ENCODE data around the gene PTGES.

PTGES gene

GRCh38 chr9:129783516-129784361 lies 30.9 kb upstream of the PTGES start:
- DNase-seq (ENCODE audit: low read depth, low spot score): peak; percentile 70
- no peak overlapping the region for H3K9ac ChIP-seq (ENCODE audit: insufficient read length, low read depth)
- H3K4me1 ChIP-seq (ENCODE audit: insufficient read depth, insufficient read length): no peaks in the 10 kb centered on the region
- TF ChIP-seq YY1 (IDR thresholded peaks at IDR 0.05; ENCODE audit: insufficient read depth, insufficient read length): no peak
- H3K36me3 ChIP-seq (ENCODE audit: insufficient read depth, insufficient read length, low read length): no peaks in the 10 kb centered on the region
- H3K27me3 ChIP-seq (ENCODE audit: insufficient read depth, insufficient read length): no peaks in the 10 kb centered on the region
- no peaks in the 10 kb centered on the region for H3K9me3 ChIP-seq (ENCODE audit: insufficient read depth, low read length)
- H3K4me3 ChIP-seq (ENCODE audit: insufficient read length, low read depth): no peak overlapping the region

DNA sequence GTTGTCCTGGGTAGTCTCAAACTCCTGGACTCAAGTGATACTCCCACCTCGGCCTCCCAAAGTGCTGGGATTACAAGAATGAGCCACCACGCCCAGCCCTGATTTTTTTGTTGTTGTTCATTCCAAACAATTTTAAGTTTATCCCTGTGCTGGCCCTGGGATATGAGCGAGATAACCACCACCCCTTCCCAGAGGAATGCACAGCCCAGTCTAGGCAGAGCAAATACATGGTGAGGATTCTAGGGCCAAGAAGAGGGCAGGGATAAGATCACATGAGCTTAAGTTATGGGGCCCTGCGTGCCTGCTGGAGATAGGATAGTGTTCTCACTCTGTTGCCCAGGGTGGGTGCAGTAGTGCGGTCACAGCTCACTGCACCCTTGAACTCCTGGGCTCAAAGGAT lies 29.1 kb upstream of the PTGES start:
- Histone ChIP-seq H3K9ac (ENCODE audit: insufficient read length, low read depth) (no peak overlapping the region), H3K9me3 (ENCODE audit: insufficient read depth, low read length) (no peaks in the 10 kb centered on the region), H3K4me3 (ENCODE audit: insufficient read length, low read depth) (no peak overlapping the region), H3K36me3 (ENCODE audit: insufficient read depth, insufficient read length, low read length) (no peaks in the 10 kb centered on the region), H3K4me1 (ENCODE audit: insufficient read depth, insufficient read length) (peaks cover under 1% of the 10 kb centered on the region), H3K27me3 (ENCODE audit: insufficient read depth, insufficient read length) (no peaks in the 10 kb centered on the region)
- TF ChIP-seq ZNF274 (IDR thresholded peaks at IDR 0.05; ENCODE audit: low read depth, low read length) (no peak), YY1 (IDR thresholded peaks at IDR 0.05; ENCODE audit: insufficient read depth, insufficient read length) (no peak)
- DNase-seq (ENCODE audit: low read depth, low spot score): no peak

DNA sequence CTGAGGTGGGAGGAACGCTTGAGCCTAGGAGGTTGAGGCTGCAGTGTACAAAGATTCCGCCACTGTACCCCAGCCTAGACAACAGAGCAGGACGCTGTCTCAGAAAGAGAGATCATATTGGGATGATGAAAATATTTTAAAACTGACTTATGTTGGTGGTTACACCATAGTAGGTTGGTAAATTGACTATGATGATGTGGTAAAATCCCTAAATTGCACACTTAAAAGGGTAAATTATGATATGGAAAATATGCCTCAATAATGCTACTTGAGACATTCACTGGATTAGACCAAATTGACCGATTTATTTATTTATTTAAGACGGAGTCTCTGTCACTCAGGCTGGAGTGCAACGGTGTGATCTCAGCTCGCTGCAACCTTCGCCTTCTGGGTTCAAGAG lies 28.3 kb upstream of the PTGES start:
- no peak for DNase-seq (ENCODE audit: low read depth, low spot score)
- Histone ChIP-seq H3K9me3 (ENCODE audit: insufficient read depth, low read length) (no peaks in the 10 kb centered on the region), H3K36me3 (ENCODE audit: insufficient read depth, insufficient read length, low read length) (no peaks in the 10 kb centered on the region), H3K4me3 (ENCODE audit: insufficient read length, low read depth) (no peak overlapping the region), H3K27me3 (ENCODE audit: insufficient read depth, insufficient read length) (no peaks in the 10 kb centered on the region), H3K9ac (ENCODE audit: insufficient read length, low read depth) (no peak overlapping the region), H3K4me1 (ENCODE audit: insufficient read depth, insufficient read length) (peaks cover 6% of the 10 kb centered on the region)
- TF ChIP-seq ZNF274 (IDR thresholded peaks at IDR 0.05; ENCODE audit: low read depth, low read length): no peak
- TF ChIP-seq SUZ12 (IDR thresholded peaks at IDR 0.05; ENCODE audit: extremely low read depth, insufficient read depth, insufficient read length): no peak
- TF ChIP-seq YY1 (IDR thresholded peaks at IDR 0.05; ENCODE audit: insufficient read depth, insufficient read length): no peak

- no peak for DNase-seq (ENCODE audit: low read depth, low spot score)
- Histone ChIP-seq H3K4me1 (ENCODE audit: insufficient read depth, insufficient read length) (peaks cover 9% of the 10 kb centered on the region), H3K36me3 (ENCODE audit: insufficient read depth, insufficient read length, low read length) (no peaks in the 10 kb centered on the region), H3K9me3 (ENCODE audit: insufficient read depth, low read length) (no peaks in the 10 kb centered on the region), H3K9ac (ENCODE audit: insufficient read length, low read depth) (no peak overlapping the region), H3K4me3 (ENCODE audit: insufficient read length, low read depth) (no peak overlapping the region), H3K27me3 (ENCODE audit: insufficient read depth, insufficient read length) (no peaks in the 10 kb centered on the region)
- TF ChIP-seq SUZ12 (IDR thresholded peaks at IDR 0.05; ENCODE audit: extremely low read depth, insufficient read depth, insufficient read length) (no peak), ZNF274 (IDR thresholded peaks at IDR 0.05; ENCODE audit: low read depth, low read length) (no peak), YY1 (IDR thresholded peaks at IDR 0.05; ENCODE audit: insufficient read depth, insufficient read length) (no peak)
Observed at GRCh38 chr9:129779560-129780190, 26.8 kb upstream of the PTGES start.

DNA sequence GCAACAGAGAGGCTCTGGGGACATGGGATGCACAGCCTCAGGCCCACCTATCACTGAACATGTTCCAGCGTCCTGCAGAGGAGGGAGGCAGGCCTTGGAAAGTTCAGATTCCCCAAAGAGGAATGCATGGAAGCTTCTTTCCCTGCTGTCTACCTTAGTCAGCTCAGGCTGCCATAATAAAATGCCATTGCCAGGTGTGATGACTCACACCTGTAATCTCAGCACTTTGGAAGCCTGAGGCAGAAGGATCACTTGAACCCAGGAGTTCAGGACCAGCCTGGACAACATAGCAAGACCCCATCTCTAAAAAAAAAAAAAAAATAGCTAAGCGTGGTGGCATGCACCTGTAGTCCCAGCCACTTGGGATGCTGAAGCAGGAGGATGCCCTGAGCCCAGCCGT lies 25.6 kb upstream of the PTGES start:
- DNase-seq (ENCODE audit: low read depth, low spot score): no peak
- no peak overlapping the region for H3K4me3 ChIP-seq (ENCODE audit: insufficient read length, low read depth)
- H3K27me3 ChIP-seq (ENCODE audit: insufficient read depth, insufficient read length): no peaks in the 10 kb centered on the region
- TF ChIP-seq YY1 (IDR thresholded peaks at IDR 0.05; ENCODE audit: insufficient read depth, insufficient read length) (no peak), SUZ12 (IDR thresholded peaks at IDR 0.05; ENCODE audit: extremely low read depth, insufficient read depth, insufficient read length) (no peak), ZNF274 (IDR thresholded peaks at IDR 0.05; ENCODE audit: low read depth, low read length) (no peak)
- H3K36me3 ChIP-seq (ENCODE audit: insufficient read depth, insufficient read length, low read length): no peaks in the 10 kb centered on the region
- H3K4me1 ChIP-seq (ENCODE audit: insufficient read depth, insufficient read length): peaks cover 10% of the 10 kb centered on the region
- no peak overlapping the region for H3K9ac ChIP-seq (ENCODE audit: insufficient read length, low read depth)
- no peaks in the 10 kb centered on the region for H3K9me3 ChIP-seq (ENCODE audit: insufficient read depth, low read length)

- H3K27me3 ChIP-seq (ENCODE audit: insufficient read depth, insufficient read length): no peaks in the 10 kb centered on the region
- TF ChIP-seq YY1 (IDR thresholded peaks at IDR 0.05; ENCODE audit: insufficient read depth, insufficient read length) (no peak), ZNF274 (IDR thresholded peaks at IDR 0.05; ENCODE audit: low read depth, low read length) (no peak), SUZ12 (IDR thresholded peaks at IDR 0.05; ENCODE audit: extremely low read depth, insufficient read depth, insufficient read length) (no peak)
- no peaks in the 10 kb centered on the region for H3K9me3 ChIP-seq (ENCODE audit: insufficient read depth, low read length)
- peak overlapping the region; percentile 33 for H3K4me3 ChIP-seq (ENCODE audit: insufficient read length, low read depth)
- H3K36me3 ChIP-seq (ENCODE audit: insufficient read depth, insufficient read length, low read length): no peaks in the 10 kb centered on the region
- no peak for DNase-seq (ENCODE audit: low read depth, low spot score)
- H3K9ac ChIP-seq (ENCODE audit: insufficient read length, low read depth): peak overlapping the region; percentile 78
- H3K4me1 ChIP-seq (ENCODE audit: insufficient read depth, insufficient read length): peaks cover 10% of the 10 kb centered on the region
Observed at GRCh38 chr9:129777769-129778130, 24.9 kb upstream of the PTGES start.

DNA sequence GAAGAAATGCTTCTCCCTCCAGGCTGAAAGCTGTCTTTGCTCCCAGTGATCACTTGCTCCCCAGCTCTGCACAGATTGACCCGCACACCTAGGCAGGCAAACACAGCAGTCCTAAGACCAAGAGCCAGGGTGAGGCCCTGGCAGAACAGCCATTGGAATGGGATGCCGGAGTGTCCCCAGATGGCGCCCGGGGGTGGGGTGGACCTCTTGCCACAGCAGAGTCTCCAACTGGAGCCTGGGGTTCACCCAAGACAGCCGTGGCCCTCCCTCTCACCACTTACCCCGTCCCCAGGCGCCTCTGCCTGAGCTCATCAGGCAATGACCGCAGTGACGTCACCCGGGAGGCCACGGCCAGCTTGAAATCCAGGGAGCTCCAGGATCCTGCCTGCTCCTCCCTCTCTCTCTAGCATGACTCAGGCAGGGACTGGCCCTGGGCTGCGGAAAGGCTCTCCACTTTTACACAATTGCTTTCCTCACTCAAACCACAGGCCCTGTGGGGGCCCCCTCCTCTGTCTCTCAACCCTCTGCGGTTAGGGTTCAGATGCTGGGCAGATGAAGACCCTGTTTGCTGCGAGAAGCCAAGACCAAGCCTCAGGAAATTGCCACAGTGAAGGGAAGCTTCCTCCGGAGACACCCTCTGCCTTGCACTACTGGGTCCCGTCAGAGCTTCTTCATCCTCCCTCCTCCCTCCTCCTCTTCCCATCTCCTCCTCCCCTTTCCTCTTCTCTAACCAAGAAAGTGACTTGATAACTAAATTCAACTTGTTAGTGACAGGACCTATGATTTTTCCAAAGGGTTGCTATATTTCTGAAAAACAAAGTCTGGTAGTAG lies 24.3 kb upstream of the PTGES start:
- peak overlapping the region; percentile 78 for H3K9ac ChIP-seq (ENCODE audit: insufficient read length, low read depth)
- TF ChIP-seq ZNF274 (IDR thresholded peaks at IDR 0.05; ENCODE audit: low read depth, low read length): no peak
- no peak for TF ChIP-seq YY1 (IDR thresholded peaks at IDR 0.05; ENCODE audit: insufficient read depth, insufficient read length)
- peak; percentile 43 for DNase-seq (ENCODE audit: low read depth, low spot score)
- peak overlapping the region; percentile 33 for H3K4me3 ChIP-seq (ENCODE audit: insufficient read length, low read depth)
- H3K4me1 ChIP-seq (ENCODE audit: insufficient read depth, insufficient read length): peaks cover 10% of the 10 kb centered on the region
- H3K27me3 ChIP-seq (ENCODE audit: insufficient read depth, insufficient read length): no peaks in the 10 kb centered on the region
- H3K36me3 ChIP-seq (ENCODE audit: insufficient read depth, insufficient read length, low read length): no peaks in the 10 kb centered on the region
- H3K9me3 ChIP-seq (ENCODE audit: insufficient read depth, low read length): no peaks in the 10 kb centered on the region

Measured in NT2/D1 (cell line).